ENCODE measurements around the gene CPO. TPM values are rescaled to one million over a fixed set of nuclear protein-coding genes. Genes with fewer than 3 reads are reported as not detected.

CPO gene
- polyA plus RNA-seq, 1 of the 3 experiments (the other 2 are of a cell fraction) = not detected

- no peaks in the 10 kb centered on the region for H3K9me2 ChIP-seq
- TF ChIP-seq YY1 (IDR thresholded peaks at IDR 0.05; ENCODE audit: low read depth) (no peak), CHD2 (IDR thresholded peaks at IDR 0.05; ENCODE audit: low read length, partially characterized antibody) (no peak), SMC3 (IDR thresholded peaks at IDR 0.05; ENCODE audit: low read depth, low read length) (no peak), MAX (IDR thresholded peaks at IDR 0.05; ENCODE audit: low read depth) (no peak), RFX5 (IDR thresholded peaks at IDR 0.05; ENCODE audit: low read length) (no peak), MEF2A (IDR thresholded peaks at IDR 0.05; ENCODE audit: borderline replicate concordance, low read depth) (no peak), USF1 (IDR thresholded peaks at IDR 0.05; ENCODE audit: borderline replicate concordance, low read depth) (no peak), POLR2AphosphoS5 (IDR thresholded peaks at IDR 0.05; ENCODE audit: low read depth, low read length) (no peak), GATA2 (CRISPR knock-in tag; IDR thresholded peaks at IDR 0.05) (no peak), FOXJ3 (CRISPR knock-in tag; IDR thresholded peaks at IDR 0.05) (no peak), FOSL2 (IDR thresholded peaks at IDR 0.05; ENCODE audit: borderline replicate concordance, low read depth) (no peak), NFIC (IDR thresholded peaks at IDR 0.05; ENCODE audit: borderline replicate concordance) (no peak), EP300 (IDR thresholded peaks at IDR 0.05; ENCODE audit: borderline replicate concordance in 1 of 2, low read depth in 1 of 2, low read length in 1 of 2) (no peak)
- TF ChIP-seq, protein P1, sequence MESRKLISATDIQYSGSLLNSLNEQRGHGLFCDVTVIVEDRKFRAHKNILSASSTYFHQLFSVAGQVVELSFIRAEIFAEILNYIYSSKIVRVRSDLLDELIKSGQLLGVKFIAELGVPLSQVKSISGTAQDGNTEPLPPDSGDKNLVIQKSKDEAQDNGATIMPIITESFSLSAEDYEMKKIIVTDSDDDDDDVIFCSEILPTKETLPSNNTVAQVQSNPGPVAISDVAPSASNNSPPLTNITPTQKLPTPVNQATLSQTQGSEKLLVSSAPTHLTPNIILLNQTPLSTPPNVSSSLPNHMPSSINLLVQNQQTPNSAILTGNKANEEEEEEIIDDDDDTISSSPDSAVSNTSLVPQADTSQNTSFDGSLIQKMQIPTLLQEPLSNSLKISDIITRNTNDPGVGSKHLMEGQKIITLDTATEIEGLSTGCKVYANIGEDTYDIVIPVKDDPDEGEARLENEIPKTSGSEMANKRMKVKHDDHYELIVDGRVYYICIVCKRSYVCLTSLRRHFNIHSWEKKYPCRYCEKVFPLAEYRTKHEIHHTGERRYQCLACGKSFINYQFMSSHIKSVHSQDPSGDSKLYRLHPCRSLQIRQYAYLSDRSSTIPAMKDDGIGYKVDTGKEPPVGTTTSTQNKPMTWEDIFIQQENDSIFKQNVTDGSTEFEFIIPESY (IDR thresholded peaks at IDR 0.05; ENCODE audit: borderline replicate concordance, low read depth) = no peak
- 97% methylated on average over 3 of the region's 3 CpGs for WGBS (ENCODE audit: low lambda C conversion rate)
- CTCF ChIA-PET = interaction anchor here (6.7 to 7.9 kb wide), 2 partner anchors 178 to 493 kb away, joined by 89 to 127 read pairs; no protein-coding TSS in a partner anchor
- H3K4me2 ChIP-seq = no peak overlapping the region
- no peaks in the 10 kb centered on the region for H3F3A ChIP-seq (replicated peaks; ENCODE audit: insufficient read depth)
- H3K36me3 ChIP-seq (replicated peaks in 1 of 2; ENCODE audit: control insufficient read depth in 1 of 2, insufficient read depth in 2 of 2, low read length in 1 of 2) = no peaks in the 10 kb centered on the region
- H3K9me3 ChIP-seq = no peaks in the 10 kb centered on the region
- no peak for DNase-seq
- H3K9ac ChIP-seq = no peak overlapping the region
- peaks cover 4 to 37% of the 10 kb centered on the region in 2 experiments; a peak in 3 of 4 replicates for H3K4me1 ChIP-seq (ENCODE audit: control insufficient read depth in 1 of 2, insufficient read depth in 2 of 2, low read depth in 1 of 2, low read length in 1 of 2)
- no peak overlapping the region for H2AFZ ChIP-seq (ENCODE audit: low read depth)
- POLR2A ChIA-PET = interaction anchor here (1.6 kb wide), 1 partner anchor 179 kb away, joined by 4 read pairs; no protein-coding TSS in a partner anchor
- H4K20me1 ChIP-seq (ENCODE audit: insufficient read depth) = no peaks in the 10 kb centered on the region
- H3K27me3 ChIP-seq (ENCODE audit: insufficient read depth) = no peaks in the 10 kb centered on the region
- H3K27ac ChIP-seq (ENCODE audit: low read depth in 2 of 2, low read length in 1 of 2) = no peak overlapping the region
- H3K79me2 ChIP-seq (ENCODE audit: insufficient read depth) = no peaks in the 10 kb centered on the region
- H3K4me3 ChIP-seq (ENCODE audit: low read depth in 2 of 2, low read length in 1 of 2) = no peak overlapping the region
Measured at GRCh38 chr2:206979365-206979764, 40.0 kb downstream of the CPO start.

GRCh38 chr2:206979922-206980321, 40.6 kb downstream of the CPO start:
- POLR2A ChIA-PET = interaction anchor here (1.6 kb wide), 1 partner anchor 180 kb away, joined by 4 read pairs; no protein-coding TSS in a partner anchor
- CTCF ChIA-PET = interaction anchor here (0.8 to 7.9 kb wide), 6 partner anchors 9 to 493 kb away, joined by 3 to 127 read pairs (median 4); no protein-coding TSS in a partner anchor

More at GRCh38 chr2:206979922-206980321, 40.6 kb downstream of the CPO start:
- peaks cover 4 to 37% of the 10 kb centered on the region in 2 experiments; a peak in 3 of 4 replicates for H3K4me1 ChIP-seq (ENCODE audit: control insufficient read depth in 1 of 2, insufficient read depth in 2 of 2, low read depth in 1 of 2, low read length in 1 of 2)
- no peaks in the 10 kb centered on the region for H3K79me2 ChIP-seq (ENCODE audit: insufficient read depth)
- no peak overlapping the region for H3K4me2 ChIP-seq
- H2AFZ ChIP-seq (ENCODE audit: low read depth) = no peak overlapping the region
- H3K9me3 ChIP-seq = no peaks in the 10 kb centered on the region
- no peaks in the 10 kb centered on the region for H3K27me3 ChIP-seq (ENCODE audit: insufficient read depth)
- no peak overlapping the region; a peak in 1 of 4 replicates for H3K27ac ChIP-seq (ENCODE audit: low read depth in 2 of 2, low read length in 1 of 2)
- no peaks in the 10 kb centered on the region for H3K9me2 ChIP-seq
- no peaks in the 10 kb centered on the region for H3F3A ChIP-seq (replicated peaks; ENCODE audit: insufficient read depth)
- DNase-seq = no peak
- H3K9ac ChIP-seq = no peak overlapping the region
- 67% methylated on average over 2 of the region's 2 CpGs for WGBS (ENCODE audit: low lambda C conversion rate)
- H3K4me3 ChIP-seq (ENCODE audit: low read depth in 2 of 2, low read length in 1 of 2) = no peak overlapping the region
- TF ChIP-seq EP300 (IDR thresholded peaks at IDR 0.05; ENCODE audit: borderline replicate concordance in 1 of 2, low read depth in 1 of 2, low read length in 1 of 2) = no peak
- TF ChIP-seq TCF12 (IDR thresholded peaks at IDR 0.05) = no peak
- no peak for TF ChIP-seq USF2 (IDR thresholded peaks at IDR 0.05; ENCODE audit: borderline replicate concordance, low read depth, low read length)
- TF ChIP-seq, protein P2, sequence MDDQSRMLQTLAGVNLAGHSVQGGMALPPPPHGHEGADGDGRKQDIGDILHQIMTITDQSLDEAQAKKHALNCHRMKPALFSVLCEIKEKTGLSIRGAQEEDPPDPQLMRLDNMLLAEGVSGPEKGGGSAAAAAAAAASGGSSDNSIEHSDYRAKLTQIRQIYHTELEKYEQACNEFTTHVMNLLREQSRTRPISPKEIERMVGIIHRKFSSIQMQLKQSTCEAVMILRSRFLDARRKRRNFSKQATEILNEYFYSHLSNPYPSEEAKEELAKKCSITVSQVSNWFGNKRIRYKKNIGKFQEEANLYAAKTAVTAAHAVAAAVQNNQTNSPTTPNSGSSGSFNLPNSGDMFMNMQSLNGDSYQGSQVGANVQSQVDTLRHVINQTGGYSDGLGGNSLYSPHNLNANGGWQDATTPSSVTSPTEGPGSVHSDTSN (IDR thresholded peaks at IDR 0.05) = no peak
- TF ChIP-seq YY1 (IDR thresholded peaks at IDR 0.05; ENCODE audit: low read depth) = no peak
- no peak for TF ChIP-seq NFIC (IDR thresholded peaks at IDR 0.05; ENCODE audit: borderline replicate concordance)
- no peak for TF ChIP-seq POLR2AphosphoS5 (IDR thresholded peaks at IDR 0.05; ENCODE audit: low read depth, low read length)
- TF ChIP-seq MEF2A (IDR thresholded peaks at IDR 0.05; ENCODE audit: borderline replicate concordance, low read depth) = no peak
- no peak for TF ChIP-seq REST (IDR thresholded peaks at IDR 0.05; ENCODE audit: low read depth, low read length)
- no peaks in the 10 kb centered on the region for H4K20me1 ChIP-seq (ENCODE audit: insufficient read depth)
- H3K36me3 ChIP-seq (replicated peaks in 1 of 2; ENCODE audit: control insufficient read depth in 1 of 2, insufficient read depth in 2 of 2, low read length in 1 of 2) = no peaks in the 10 kb centered on the region
